Adipose tissue (tissue), 3 donors: ENCODE measurements around the gene PLPPR2. TPM values are rescaled to one million over a fixed set of nuclear protein-coding genes. Genes with fewer than 3 reads are reported as not detected.
"Not testable (repeated sequence)": the region's sequence is repeated elsewhere in the genome, so short reads cannot be mapped to it uniquely, and the experiment has no call there.

Experiments
- H3K27ac ChIP-seq: one replicate; pipeline ENCODE4 v1.5.1; 2013; ENCODE audit warnings: low read depth, low read length
- WGBS, 3 donors: extraction: QIAGEN DNeasy Blood & Tissue Kit; methylation state at CpG; one replicate each; pipeline ENCODE4 v1.1.7; 2013; 5-methylcytosine and 5-hydroxymethylcytosine counted together
- polyA plus RNA-seq, 3 donors: library from polyadenylated mRNA; stranded (reverse); fragments of 200-250 nt; gene quantifications; one replicate each; pipeline ENCODE4 v1.2.3, GENCODE V29; 2013
- donor health status: healthy with polysubstance abuse.
- donor health status: Bipolar disorder and iron deficiency.
- donor health status: healthy.

Gene PLPPR2
- polyA plus RNA-seq = 10 to 100 TPM in 2 of 3 donors, 1 to 10 TPM in 1; 5.9 to 18.3 (median 17.9) TPM

GRCh38 chr19:11355160-11356073 is at the start of gene PLPPR2:
PLPPR2 (plus strand) TSS chr19:11355432; CDS start chr19:11357674, 2,242 bp downstream.
- H3K27ac ChIP-seq = no peak within 1 kb of the TSS
- 3 to 6% (median 4%) methylated on average over 47 to 62 of the region's 62 CpGs for WGBS, 3 donors

- no peak overlapping the region for H3K27ac ChIP-seq
- WGBS, 3 donors = 76 to 89% (median 80%) methylated on average over 9 of the region's 9 CpGs
Observed at GRCh38 chr19:11306337-11306736, 48.9 kb upstream of the PLPPR2 start.

- WGBS, 3 donors = 55 to 83% (median 63%) methylated on average over 9 of the region's 9 CpGs
- not testable (repeated sequence) for H3K27ac ChIP-seq
Observed at GRCh38 chr19:11320278-11320995, 34.8 kb upstream of the PLPPR2 start.

- no peak overlapping the region for H3K27ac ChIP-seq
- 62 to 72% (median 66%) methylated on average over 14 of the region's 14 CpGs for WGBS, 3 donors
Observed at GRCh38 chr19:11321191-11322126, 33.8 kb upstream of the PLPPR2 start.

- 37 to 53% (median 51%) methylated on average over 7 of the region's 7 CpGs for WGBS, 3 donors
- H3K27ac ChIP-seq = no peak overlapping the region
Observed at GRCh38 chr19:11322269-11323024, 32.8 kb upstream of the PLPPR2 start.

GRCh38 chr19:11323601-11324078 is 31.6 kb upstream of the PLPPR2 start:
- 48 to 69% (median 49%) methylated on average over 5 of the region's 5 CpGs for WGBS, 3 donors
- peak overlapping the region; percentile 86 for H3K27ac ChIP-seq

GRCh38 chr19:11324079-11324661 is 31.1 kb upstream of the PLPPR2 start:
- H3K27ac ChIP-seq = no peak overlapping the region
- WGBS, 3 donors = 3 to 27% (median 5%) methylated on average over 10 of the region's 10 CpGs

GRCh38 chr19:11324748-11325389 is 30.4 kb upstream of the PLPPR2 start:
- 59 to 69% (median 69%) methylated on average over 17 of the region's 17 CpGs for WGBS, 3 donors
- no peak overlapping the region for H3K27ac ChIP-seq

- no peak overlapping the region for H3K27ac ChIP-seq
- WGBS, 3 donors = 87 to 96% (median 89%) methylated on average over 7 of the region's 7 CpGs
Observed at GRCh38 chr19:11325544-11325943, 29.7 kb upstream of the PLPPR2 start.

- WGBS, 3 donors = 74 to 81% (median 74%) methylated on average over 4 of the region's 4 CpGs
- no peak overlapping the region for H3K27ac ChIP-seq
Observed at GRCh38 chr19:11330127-11330526, 25.1 kb upstream of the PLPPR2 start.

- WGBS, 3 donors = 87 to 96% (median 88%) methylated on average over 4 of the region's 4 CpGs
Observed at GRCh38 chr19:11331502-11331901, 23.7 kb upstream of the PLPPR2 start.

GRCh38 chr19:11332822-11333221 is 22.4 kb upstream of the PLPPR2 start:
- no peak overlapping the region for H3K27ac ChIP-seq
- 90 to 95% (median 94%) methylated on average over 5 of the region's 5 CpGs for WGBS, 3 donors

More at GRCh38 chr19:11331502-11331901, 23.7 kb upstream of the PLPPR2 start:
- H3K27ac ChIP-seq = no peak overlapping the region

- WGBS, 3 donors = 85 to 89% (median 88%) methylated on average over 9 of the region's 9 CpGs
- not testable (repeated sequence) for H3K27ac ChIP-seq
Observed at GRCh38 chr19:11333838-11334237, 21.4 kb upstream of the PLPPR2 start.

GRCh38 chr19:11335449-11336146 is 19.6 kb upstream of the PLPPR2 start:
- 95 to 97% (median 96%) methylated on average over 17 of the region's 17 CpGs for WGBS, 3 donors
- no peak overlapping the region for H3K27ac ChIP-seq

- 44 to 54% (median 53%) methylated on average over 14 of the region's 14 CpGs for WGBS, 3 donors
Observed at GRCh38 chr19:11337080-11337479, 18.2 kb upstream of the PLPPR2 start.

GRCh38 chr19:11338121-11338520 is 17.1 kb upstream of the PLPPR2 start:
- WGBS, 3 donors = 47 to 86% (median 83%) methylated on average over 7 of the region's 7 CpGs
- no peak overlapping the region for H3K27ac ChIP-seq

More at GRCh38 chr19:11337080-11337479, 18.2 kb upstream of the PLPPR2 start:
- H3K27ac ChIP-seq = no peak overlapping the region
